GM13976 (cell line): Measurements from ENCODE around the gene KIRREL3.

ENCODE experiments used
- DNase-seq: peaks from one replicate; pipeline ENCODE4 v3.0.0; 2012; ENCODE audit warnings: low spot score
- CTCF ChIP-seq: IDR thresholded peaks from 2 replicates; pipeline ENCODE4 v1.5.1; 2012; ENCODE audit warnings: borderline replicate concordance, mild to moderate bottlenecking; ENCODE audit not compliant: insufficient read depth; ENCODE audit errors: extremely low read depth, missing control alignments, control extremely low read depth
- in situ Hi-C: fragments of 300-500 bp; cut with MboI; formaldehyde crosslinking; loops from one replicate; pipeline ENCODE4 v1.12.0; 2022; ENCODE audit warnings: low sequenced_read_pairs, mixed read lengths, inconsistent platforms; ENCODE audit not compliant: unreplicated experiment

KIRREL3 gene

GRCh38 chr11:126460417-126461095 lies 540.0 kb downstream of the KIRREL3 start:
- in situ Hi-C loops: no loop called here
- no peak for TF ChIP-seq CTCF
- no peak for DNase-seq

DNA sequence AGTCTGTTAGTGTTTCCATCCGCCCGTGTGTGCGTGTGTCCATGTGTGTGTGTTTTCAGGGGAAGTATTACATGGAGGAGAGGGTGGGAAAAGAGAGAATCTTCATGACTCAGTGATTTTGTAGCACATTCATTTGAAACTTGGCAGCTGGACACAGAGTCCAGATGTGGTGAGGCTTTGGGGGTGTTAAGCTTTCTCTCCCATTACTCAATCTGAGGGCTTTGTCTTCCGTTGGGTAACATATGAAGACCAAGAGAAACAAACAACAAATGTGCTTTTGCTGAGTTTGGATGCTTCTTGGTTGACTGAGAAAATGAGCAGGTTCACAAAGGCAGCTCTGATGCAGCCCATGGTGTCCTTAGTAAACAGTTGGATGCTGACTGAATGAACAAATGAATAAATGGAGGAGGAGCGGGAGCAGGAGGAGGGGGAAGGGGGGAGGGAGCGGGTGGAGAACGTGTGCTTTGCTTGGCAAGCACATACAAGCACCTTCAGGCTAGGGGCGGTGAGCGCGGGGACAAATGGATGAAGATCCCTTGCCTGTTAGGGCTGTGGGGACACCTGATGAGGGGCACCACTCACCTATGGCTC lies 540.8 kb downstream of the KIRREL3 start:
- DNase-seq: no peak
- no peak for TF ChIP-seq CTCF
- in situ Hi-C loops: no loop called here

DNA sequence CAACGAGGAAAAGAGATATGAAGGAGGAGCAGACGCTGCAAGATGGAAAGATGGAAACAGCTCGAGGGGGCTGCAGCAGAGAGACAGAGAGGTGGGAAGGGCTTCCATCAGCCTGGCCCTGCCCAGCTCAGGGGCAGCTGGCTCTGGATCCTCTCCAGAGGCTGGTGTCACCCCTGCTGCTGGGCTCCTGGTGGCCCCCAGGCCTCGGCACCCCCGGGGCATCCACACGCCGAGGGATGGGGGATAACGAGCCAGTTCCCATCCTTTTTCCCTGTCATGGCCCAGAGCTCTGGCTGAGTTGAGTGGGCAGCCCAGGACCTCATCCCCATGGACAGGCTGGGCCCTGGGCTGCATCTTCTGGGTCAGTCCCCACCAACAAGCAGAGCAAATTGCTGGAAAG lies 542.8 kb downstream of the KIRREL3 start:
- DNase-seq: no peak
- TF ChIP-seq CTCF: no peak
- in situ Hi-C loops: no loop called here

DNA sequence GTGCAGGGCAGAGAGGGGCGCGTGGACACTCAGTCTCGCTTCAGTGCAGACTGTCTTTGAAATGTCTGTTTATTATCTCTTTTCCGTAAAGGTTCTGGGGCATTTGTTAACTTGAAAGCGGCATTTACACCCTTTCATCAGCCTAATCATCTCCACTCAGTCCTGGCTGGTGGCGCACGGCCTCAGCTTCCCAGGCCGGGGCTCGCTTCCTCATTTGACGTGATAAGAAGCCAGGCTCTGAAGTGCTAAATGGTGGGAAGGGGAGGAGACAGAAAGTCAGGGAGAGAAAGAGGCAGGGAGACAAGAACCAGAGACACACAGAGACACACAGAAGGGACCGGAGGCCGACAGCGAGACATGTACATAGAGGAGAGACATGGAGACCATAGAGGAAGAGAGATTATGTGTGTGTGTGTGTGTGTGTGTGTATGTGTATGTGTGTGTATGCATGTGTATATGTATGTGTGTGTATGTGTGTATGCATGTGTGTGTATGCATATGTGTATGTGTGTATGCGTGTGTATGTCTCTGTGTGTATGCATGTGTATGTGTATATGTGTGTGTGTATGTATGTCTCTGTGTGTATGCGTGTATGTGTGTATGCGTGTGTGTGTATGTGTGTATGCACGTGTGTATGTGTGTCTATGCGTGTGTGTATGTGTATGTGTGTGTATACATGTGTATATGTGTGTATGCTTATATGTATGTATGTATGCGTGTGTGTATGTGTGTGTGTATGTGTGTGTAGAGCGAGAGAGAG lies 543.6 kb downstream of the KIRREL3 start:
- no peak for TF ChIP-seq CTCF
- no peak for DNase-seq
- in situ Hi-C loops: no loop called here

- in situ Hi-C loops: no loop called here
- no peak for TF ChIP-seq CTCF
- DNase-seq: no peak
Measured at GRCh38 chr11:126456089-126456488, 544.5 kb downstream of the KIRREL3 start.

- in situ Hi-C loops: no loop called here
- no peak for DNase-seq
- no peak for TF ChIP-seq CTCF
Measured at GRCh38 chr11:126452241-126453101, 548.1 kb downstream of the KIRREL3 start.
